ENCODE data around the gene PFKL. TPM values are rescaled to one million over a fixed set of nuclear protein-coding genes. Genes with fewer than 3 reads are reported as not detected.

Gene PFKL
- total and polyA plus RNA-seq, 2 donors (not counting 1 experiment from before 2014, with no cell fraction given): 267 to 318 TPM

DNA sequence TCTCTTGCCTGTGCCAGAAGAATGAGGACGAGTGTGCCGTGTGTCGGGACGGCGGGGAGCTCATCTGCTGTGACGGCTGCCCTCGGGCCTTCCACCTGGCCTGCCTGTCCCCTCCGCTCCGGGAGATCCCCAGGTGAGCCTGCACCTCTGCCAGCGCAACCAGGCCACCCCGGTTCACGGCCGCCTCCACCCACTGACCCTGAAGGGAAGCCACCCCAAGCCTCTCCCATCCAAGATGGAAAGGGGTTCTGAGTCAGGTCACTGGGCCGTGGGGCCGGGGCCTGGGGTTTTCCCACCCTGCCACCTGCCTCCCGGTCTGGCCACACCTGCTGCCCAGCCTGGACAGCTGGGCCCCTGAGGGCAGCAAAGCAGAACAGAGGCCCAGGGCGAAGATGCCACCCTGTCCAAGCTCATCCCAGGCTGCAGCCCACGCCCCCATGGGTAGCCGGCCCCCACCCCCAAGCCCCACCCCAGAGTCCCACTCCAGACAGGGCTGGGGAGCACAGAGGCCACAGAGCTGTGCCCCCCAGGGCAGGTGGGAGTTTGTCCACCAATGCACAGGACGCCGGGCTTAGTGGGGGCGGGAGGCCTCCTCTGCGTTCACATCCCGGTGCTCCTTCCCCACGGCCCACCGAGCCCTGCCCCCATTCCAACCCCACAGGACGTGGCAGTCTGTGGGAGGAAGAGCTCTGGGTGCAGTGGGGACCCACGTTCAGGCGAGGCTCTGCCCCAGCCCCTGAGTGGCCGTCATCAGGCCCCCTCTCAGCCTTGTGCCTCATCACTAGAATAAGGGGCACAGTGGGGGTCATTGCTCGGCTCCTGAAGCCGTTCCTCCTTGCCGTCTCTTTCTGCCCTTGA is 8.5 kb upstream of the PFKL start:
- no peak for ATAC-seq (ENCODE audit: low read depth)
- POLR2A ChIA-PET: no interaction called here
- H3K9ac ChIP-seq (ENCODE audit: low read length): no peak overlapping the region

More for the DNA sequence above, 8.5 kb upstream of the PFKL start:
- intact Hi-C loops (cut with micrococcal nuclease): no loop called here
- no peaks in the 10 kb centered on the region for H3K9me3 Mint-ChIP-seq (ENCODE audit: insufficient read depth)
- no peak for DNase-seq
- no peak overlapping the region for H3K4me3 Mint-ChIP-seq
- peaks cover 27% of the 10 kb centered on the region for H3K4me1 Mint-ChIP-seq
- Histone ChIP-seq H3K79me2 (ENCODE audit: control insufficient read depth, insufficient read depth, low read length) (no peaks in the 10 kb centered on the region), H3K9me3 (ENCODE audit: control extremely low read depth in 1 of 3, control insufficient read depth in 2 of 3, insufficient read depth in 1 of 3, low read length in 2 of 3) (peaks cover 0 to 3% (median 0%) of the 10 kb centered on the region in 3 donors), H3K27me3 (replicated peaks in 1 of 4; ENCODE audit: control extremely low read depth in 1 of 4, control insufficient read depth in 3 of 4, insufficient read depth in 4 of 4, low read length in 3 of 4) (no peaks in the 10 kb centered on the region), H3K36me3 (replicated peaks in 1 of 2; ENCODE audit: control extremely low read depth in 1 of 2, control insufficient read depth in 1 of 2, extremely low read depth in 1 of 2, insufficient read depth in 2 of 2, low read length in 1 of 2) (no peaks in the 10 kb centered on the region), H4K20me1 (ENCODE audit: control insufficient read depth, insufficient read depth, low read length, poor library complexity, severe bottlenecking) (no peaks in the 10 kb centered on the region), H3K27ac (ENCODE audit: low read length in 2 of 2) (no peak overlapping the region), H2AFZ (ENCODE audit: insufficient read depth, low read depth, low read length, poor library complexity, severe bottlenecking) (no peak overlapping the region), H3K4me3 (ENCODE audit: control extremely low read depth in 1 of 5, extremely low read depth in 1 of 5, insufficient read depth in 1 of 5, low read depth in 2 of 5, low read length in 4 of 5) (no peak overlapping the region), H3K4me1 (ENCODE audit: control insufficient read depth in 2 of 2, insufficient read depth in 2 of 2, low read length in 2 of 2) (peaks cover 23 to 30% of the 10 kb centered on the region in 2 donors), H3K4me2 (replicated peaks; ENCODE audit: low read depth, low read length, poor library complexity, severe bottlenecking) (no peak overlapping the region)
- no peaks in the 10 kb centered on the region for H3K27me3 Mint-ChIP-seq
- H3K27ac Mint-ChIP-seq: peak overlapping the region; percentile 65
- 67% methylated on average over 26 of the region's 33 CpGs for WGBS (ENCODE audit: insufficient coverage)
- TF ChIP-seq, protein P1, sequence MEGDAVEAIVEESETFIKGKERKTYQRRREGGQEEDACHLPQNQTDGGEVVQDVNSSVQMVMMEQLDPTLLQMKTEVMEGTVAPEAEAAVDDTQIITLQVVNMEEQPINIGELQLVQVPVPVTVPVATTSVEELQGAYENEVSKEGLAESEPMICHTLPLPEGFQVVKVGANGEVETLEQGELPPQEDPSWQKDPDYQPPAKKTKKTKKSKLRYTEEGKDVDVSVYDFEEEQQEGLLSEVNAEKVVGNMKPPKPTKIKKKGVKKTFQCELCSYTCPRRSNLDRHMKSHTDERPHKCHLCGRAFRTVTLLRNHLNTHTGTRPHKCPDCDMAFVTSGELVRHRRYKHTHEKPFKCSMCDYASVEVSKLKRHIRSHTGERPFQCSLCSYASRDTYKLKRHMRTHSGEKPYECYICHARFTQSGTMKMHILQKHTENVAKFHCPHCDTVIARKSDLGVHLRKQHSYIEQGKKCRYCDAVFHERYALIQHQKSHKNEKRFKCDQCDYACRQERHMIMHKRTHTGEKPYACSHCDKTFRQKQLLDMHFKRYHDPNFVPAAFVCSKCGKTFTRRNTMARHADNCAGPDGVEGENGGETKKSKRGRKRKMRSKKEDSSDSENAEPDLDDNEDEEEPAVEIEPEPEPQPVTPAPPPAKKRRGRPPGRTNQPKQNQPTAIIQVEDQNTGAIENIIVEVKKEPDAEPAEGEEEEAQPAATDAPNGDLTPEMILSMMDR (IDR thresholded peaks at IDR 0.05): no peak
- no peak for TF ChIP-seq EZH2 (IDR thresholded peaks at IDR 0.05; ENCODE audit: borderline replicate concordance, insufficient read depth, low read depth, low read length, poor library complexity, severe bottlenecking)
- CTCF ChIA-PET: interaction anchor here (1.1 kb wide), 1 partner anchor 21 kb away, joined by 3 read pairs; no protein-coding TSS in a partner anchor
